ENCODE measurements around the gene SLC38A10.

SLC38A10 gene

DNA sequence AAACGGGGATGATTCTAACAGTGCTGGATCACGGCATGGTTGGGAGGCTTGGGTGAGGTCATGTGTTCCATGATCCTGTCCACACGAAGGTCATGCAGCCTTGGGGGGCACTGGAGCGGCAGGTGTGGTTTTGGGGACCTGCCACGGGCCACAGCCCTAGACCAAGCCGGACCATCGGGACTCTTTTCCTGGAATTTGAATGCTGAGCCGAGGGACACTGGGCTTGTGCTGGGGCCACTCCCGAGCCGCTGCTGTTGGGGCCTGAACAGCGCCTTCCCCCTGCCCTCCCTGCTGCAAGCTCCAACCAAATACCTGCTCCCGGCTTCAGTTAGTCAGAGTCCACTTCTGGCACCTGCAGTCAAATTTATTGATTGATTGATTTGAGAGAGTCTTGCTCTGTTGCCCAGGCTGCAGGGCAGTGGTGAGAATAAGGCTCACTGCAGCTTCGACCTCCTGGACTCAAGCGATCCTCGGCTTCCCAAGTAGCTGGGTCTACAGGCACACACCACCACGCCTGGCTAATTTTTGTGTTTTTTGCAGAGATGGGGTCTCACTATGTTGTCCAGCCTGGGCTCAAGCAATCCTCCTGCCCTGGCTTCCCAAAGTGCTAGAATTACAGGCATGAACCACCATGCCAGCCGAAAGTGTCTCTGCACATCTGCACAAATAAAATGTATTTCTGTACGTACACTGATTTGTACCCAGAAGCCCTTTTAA lies 37.2 kb upstream of the SLC38A10 start:
- Histone ChIP-seq H4K20me1 (ENCODE audit: insufficient read depth, low read length) (no peaks in the 10 kb centered on the region), H3K4me1 (ENCODE audit: insufficient read depth, low read length, severe bottlenecking) (no peaks in the 10 kb centered on the region), H3K4me3 (ENCODE audit: low read depth, low read length, poor library complexity, severe bottlenecking) (no peak overlapping the region), H3K4me2 (ENCODE audit: low read length) (no peak overlapping the region), H3K27ac (ENCODE audit: low read depth, low read length, poor library complexity, severe bottlenecking) (no peak overlapping the region), H3F3A (ENCODE audit: insufficient read depth, low read length) (no peaks in the 10 kb centered on the region), H3K36me3 (ENCODE audit: insufficient read depth, low read length) (no peaks in the 10 kb centered on the region), H3K79me2 (ENCODE audit: insufficient read depth, low read length) (no peaks in the 10 kb centered on the region), H2AFZ (ENCODE audit: low read length) (no peak overlapping the region), H3K9me3 (ENCODE audit: low read length) (no peaks in the 10 kb centered on the region), H3K9me2 (ENCODE audit: low read depth, low read length) (no peaks in the 10 kb centered on the region), H3K9ac (ENCODE audit: low read length) (no peak overlapping the region), H3K27me3 (ENCODE audit: insufficient read depth, low read length) (peaks cover 6% of the 10 kb centered on the region; the same call in 1 of the 2 replicates)
- TF ChIP-seq EZH2 (IDR thresholded peaks at IDR 0.05; ENCODE audit: borderline replicate concordance, low read length), result no peak
- TF ChIP-seq, protein P1, sequence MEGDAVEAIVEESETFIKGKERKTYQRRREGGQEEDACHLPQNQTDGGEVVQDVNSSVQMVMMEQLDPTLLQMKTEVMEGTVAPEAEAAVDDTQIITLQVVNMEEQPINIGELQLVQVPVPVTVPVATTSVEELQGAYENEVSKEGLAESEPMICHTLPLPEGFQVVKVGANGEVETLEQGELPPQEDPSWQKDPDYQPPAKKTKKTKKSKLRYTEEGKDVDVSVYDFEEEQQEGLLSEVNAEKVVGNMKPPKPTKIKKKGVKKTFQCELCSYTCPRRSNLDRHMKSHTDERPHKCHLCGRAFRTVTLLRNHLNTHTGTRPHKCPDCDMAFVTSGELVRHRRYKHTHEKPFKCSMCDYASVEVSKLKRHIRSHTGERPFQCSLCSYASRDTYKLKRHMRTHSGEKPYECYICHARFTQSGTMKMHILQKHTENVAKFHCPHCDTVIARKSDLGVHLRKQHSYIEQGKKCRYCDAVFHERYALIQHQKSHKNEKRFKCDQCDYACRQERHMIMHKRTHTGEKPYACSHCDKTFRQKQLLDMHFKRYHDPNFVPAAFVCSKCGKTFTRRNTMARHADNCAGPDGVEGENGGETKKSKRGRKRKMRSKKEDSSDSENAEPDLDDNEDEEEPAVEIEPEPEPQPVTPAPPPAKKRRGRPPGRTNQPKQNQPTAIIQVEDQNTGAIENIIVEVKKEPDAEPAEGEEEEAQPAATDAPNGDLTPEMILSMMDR (IDR thresholded peaks at IDR 0.05; ENCODE audit: low read length), result no peak

DNA sequence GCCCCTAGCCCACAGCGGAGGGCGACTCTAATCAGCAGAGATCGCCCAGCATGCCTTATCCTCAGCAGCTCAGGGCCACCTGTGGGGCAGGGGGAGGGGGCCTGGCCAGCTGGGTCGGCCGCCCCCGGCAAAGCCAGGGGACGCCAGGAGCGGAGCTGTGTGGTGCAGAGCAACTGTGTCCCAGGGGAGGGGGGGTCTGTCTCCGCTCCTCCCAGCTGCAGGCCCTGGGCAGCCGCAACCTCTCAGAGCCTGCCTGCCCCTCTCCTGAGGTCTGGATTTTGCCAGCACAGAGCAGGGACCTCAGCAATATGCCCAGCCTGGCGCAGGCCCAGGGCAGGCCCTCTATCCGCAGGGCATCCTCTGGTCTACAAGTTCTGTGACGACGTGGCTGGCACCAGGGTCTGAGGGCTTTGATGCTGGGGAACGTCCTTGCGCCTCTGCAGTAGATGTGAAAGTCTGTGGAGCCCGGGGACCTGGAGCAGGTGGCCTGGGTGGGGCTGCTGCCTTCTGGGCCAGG lies 36.5 kb upstream of the SLC38A10 start:
- no peak overlapping the region for H3K4me2 ChIP-seq (ENCODE audit: low read length)
- no peaks in the 10 kb centered on the region for H3K79me2 ChIP-seq (ENCODE audit: insufficient read depth, low read length)
- no peak overlapping the region for H3K9ac ChIP-seq (ENCODE audit: low read length)
- H2AFZ ChIP-seq (ENCODE audit: low read length), result no peak overlapping the region
- no peaks in the 10 kb centered on the region for H3K36me3 ChIP-seq (ENCODE audit: insufficient read depth, low read length)
- TF ChIP-seq, protein P1 (IDR thresholded peaks at IDR 0.05; ENCODE audit: low read length), result no peak
- no peak for TF ChIP-seq EZH2 (IDR thresholded peaks at IDR 0.05; ENCODE audit: borderline replicate concordance, low read length)
- no peaks in the 10 kb centered on the region for H3K9me2 ChIP-seq (ENCODE audit: low read depth, low read length)
- H3K27me3 ChIP-seq (ENCODE audit: insufficient read depth, low read length), result peaks cover 6% of the 10 kb centered on the region; the same call in 1 of the 2 replicates
- no peaks in the 10 kb centered on the region for H3K4me1 ChIP-seq (ENCODE audit: insufficient read depth, low read length, severe bottlenecking)
- H4K20me1 ChIP-seq (ENCODE audit: insufficient read depth, low read length), result no peaks in the 10 kb centered on the region
- H3K9me3 ChIP-seq (ENCODE audit: low read length), result no peaks in the 10 kb centered on the region
- no peak overlapping the region for H3K4me3 ChIP-seq (ENCODE audit: low read depth, low read length, poor library complexity, severe bottlenecking)
- H3F3A ChIP-seq (ENCODE audit: insufficient read depth, low read length), result no peaks in the 10 kb centered on the region
- H3K27ac ChIP-seq (ENCODE audit: low read depth, low read length, poor library complexity, severe bottlenecking), result no peak overlapping the region

DNA sequence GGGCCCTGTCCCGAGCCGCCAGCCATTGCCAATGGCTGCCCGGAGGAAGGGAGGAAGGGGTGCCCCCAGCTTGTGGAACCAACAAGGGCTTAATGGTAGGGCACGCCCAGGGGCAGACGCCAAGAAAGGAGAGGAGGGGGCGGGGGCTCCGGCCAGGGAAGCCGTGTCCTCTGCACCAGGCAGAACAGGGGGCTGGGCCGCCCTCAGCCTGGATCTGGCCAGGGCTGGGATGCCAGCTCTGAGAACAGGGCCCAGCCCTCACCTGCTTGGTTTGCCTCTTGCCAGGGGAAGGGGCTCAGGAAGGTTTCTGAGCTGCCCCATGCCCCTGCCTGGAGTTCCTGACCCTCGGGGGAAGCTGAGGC lies 35.8 kb upstream of the SLC38A10 start:
- Histone ChIP-seq H3K4me2 (ENCODE audit: low read length) (no peak overlapping the region), H3K4me3 (ENCODE audit: low read depth, low read length, poor library complexity, severe bottlenecking) (no peak overlapping the region)

More for the DNA sequence above, 35.8 kb upstream of the SLC38A10 start:
- TF ChIP-seq, protein P1 (IDR thresholded peaks at IDR 0.05; ENCODE audit: low read length), result no peak
- TF ChIP-seq EZH2 (IDR thresholded peaks at IDR 0.05; ENCODE audit: borderline replicate concordance, low read length), result no peak
- no peaks in the 10 kb centered on the region for H4K20me1 ChIP-seq (ENCODE audit: insufficient read depth, low read length)
- H3K27me3 ChIP-seq (ENCODE audit: insufficient read depth, low read length), result peaks cover 6% of the 10 kb centered on the region; the same call in 1 of the 2 replicates
- no peaks in the 10 kb centered on the region for H3K36me3 ChIP-seq (ENCODE audit: insufficient read depth, low read length)
- no peaks in the 10 kb centered on the region for H3K79me2 ChIP-seq (ENCODE audit: insufficient read depth, low read length)
- no peaks in the 10 kb centered on the region for H3K4me1 ChIP-seq (ENCODE audit: insufficient read depth, low read length, severe bottlenecking)
- no peak overlapping the region for H2AFZ ChIP-seq (ENCODE audit: low read length)
- H3K9me2 ChIP-seq (ENCODE audit: low read depth, low read length), result no peaks in the 10 kb centered on the region
- H3K27ac ChIP-seq (ENCODE audit: low read depth, low read length, poor library complexity, severe bottlenecking), result no peak overlapping the region
- H3K9ac ChIP-seq (ENCODE audit: low read length), result no peak overlapping the region
- H3F3A ChIP-seq (ENCODE audit: insufficient read depth, low read length), result no peaks in the 10 kb centered on the region
- no peaks in the 10 kb centered on the region for H3K9me3 ChIP-seq (ENCODE audit: low read length)

All from OCI-LY1 (cell line).